ENCODE data around the gene RBM8A.

The RBM8A gene

DNA sequence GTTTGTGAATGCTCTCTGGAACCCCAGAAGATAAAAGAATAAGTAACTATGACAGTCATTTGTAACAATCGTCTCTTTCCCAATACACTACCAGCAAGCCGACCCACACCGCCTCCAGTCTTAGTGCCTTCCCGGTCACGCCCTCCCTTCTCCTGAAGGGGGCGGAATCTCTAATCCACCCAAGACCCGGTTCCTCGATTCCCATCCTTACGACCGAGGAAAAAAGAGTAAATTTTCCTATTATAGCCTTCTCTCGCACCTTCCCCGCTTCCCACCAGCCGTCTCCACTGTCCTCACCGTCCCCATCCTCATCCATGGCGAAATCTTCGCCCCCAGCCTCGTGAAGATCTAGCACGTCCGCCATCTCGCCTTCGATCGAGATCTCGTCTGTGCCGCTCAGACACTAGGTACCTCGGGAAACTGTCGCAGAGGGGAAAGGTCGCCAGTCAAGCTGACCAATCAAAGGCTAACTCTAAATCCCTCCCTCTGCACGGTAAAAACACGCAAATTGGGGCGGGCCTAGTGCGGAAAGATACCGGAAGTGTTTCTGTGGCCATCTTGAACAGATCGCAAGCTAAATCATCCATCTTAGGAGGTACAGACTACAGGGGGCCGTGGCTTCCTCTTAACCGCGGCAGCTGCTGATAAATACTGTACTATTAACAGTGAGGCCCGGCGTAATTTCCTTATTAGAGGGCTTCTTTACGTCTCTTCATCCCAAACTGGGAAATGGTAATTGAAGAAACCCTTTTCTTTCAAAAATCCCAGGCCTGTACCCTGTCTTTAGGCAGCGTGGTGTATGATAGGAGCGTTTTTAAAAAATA lies at the start of gene RBM8A:
TSS of gene RBM8A (minus strand) at position 422 of the 824 bp plus-strand sequence. CDS start at position 364, 58 bp downstream.
- Histone ChIP-seq H3K9ac (ENCODE audit: low read length) (peak within 1 kb of the TSS; percentile 91), H3K4me1 (ENCODE audit: control insufficient read depth, insufficient read depth, low read length) (0 out of 2 replicates have a peak, but pooled peaks cover 5% of the 10 kb centered on the region)

DNA sequence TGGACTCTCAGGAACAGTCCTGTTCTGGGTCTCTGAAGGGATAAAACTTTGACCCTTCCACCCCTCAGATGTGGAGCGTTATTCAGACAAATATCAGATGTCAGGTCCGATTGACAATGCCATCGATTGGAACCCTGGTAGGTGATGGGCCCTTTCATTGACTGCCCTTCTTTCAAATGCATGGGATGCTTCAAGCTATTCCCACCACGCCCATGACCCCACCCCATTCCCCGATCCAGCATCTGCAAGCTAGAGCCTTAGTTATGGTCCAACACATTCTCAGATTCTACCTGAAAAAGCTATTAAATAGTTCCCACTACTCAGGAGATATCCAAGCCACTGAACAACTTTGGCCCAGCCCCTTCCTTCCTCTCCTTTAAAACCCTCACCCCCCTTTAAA lies 49.7 kb upstream of the RBM8A start:
- no peaks in the 10 kb centered on the region for H3K27me3 ChIP-seq (ENCODE audit: control insufficient read depth, insufficient read depth, low read length)
- H3K27ac ChIP-seq (ENCODE audit: low read depth, low read length) = no peak overlapping the region
- H3K9ac ChIP-seq (ENCODE audit: low read length) = no peak overlapping the region
- H3K36me3 ChIP-seq (ENCODE audit: control insufficient read depth, insufficient read depth, low read length) = no peaks in the 10 kb centered on the region
- 0 out of 2 replicates have a peak overlapping the region, but pooled peaks have one; percentile 2 for H3K4me3 ChIP-seq (ENCODE audit: low read depth, low read length)
- no peaks in the 10 kb centered on the region for H3K9me3 ChIP-seq (ENCODE audit: control insufficient read depth, insufficient read depth, low read depth, low read length)
- H3K4me1 ChIP-seq (ENCODE audit: control insufficient read depth, insufficient read depth, low read length) = peaks cover 39% of the 10 kb centered on the region

More for the DNA sequence above, at the start of gene RBM8A:
- Histone ChIP-seq H3K4me3 (ENCODE audit: low read depth, low read length) (peak within 1 kb of the TSS; percentile 89), H3K27ac (ENCODE audit: low read depth, low read length) (peak within 1 kb of the TSS; percentile 96), H3K9me3 (ENCODE audit: control insufficient read depth, insufficient read depth, low read depth, low read length) (no peaks in the 10 kb centered on the region), H3K27me3 (ENCODE audit: control insufficient read depth, insufficient read depth, low read length) (no peaks in the 10 kb centered on the region), H3K36me3 (ENCODE audit: control insufficient read depth, insufficient read depth, low read length) (peaks cover 31% of the 10 kb centered on the region)

DNA sequence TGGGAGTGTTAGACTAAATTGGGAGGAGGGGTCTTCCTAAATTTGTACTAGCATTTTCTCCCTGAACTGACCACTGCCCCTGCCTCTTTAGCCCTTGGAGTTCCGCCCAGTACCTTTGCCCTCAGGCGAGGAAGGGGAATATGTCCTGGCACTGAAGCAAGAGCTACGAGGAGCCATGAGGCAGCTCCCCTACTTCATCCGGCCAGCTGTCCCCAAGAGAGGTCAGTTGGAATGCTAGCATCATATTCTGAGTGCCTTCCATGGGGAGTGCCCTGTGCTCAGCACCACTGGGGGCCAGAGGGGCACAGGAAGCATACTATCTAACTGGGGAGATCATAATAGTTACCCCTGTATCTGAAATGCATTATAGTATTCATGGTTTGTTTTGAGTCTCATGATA lies 47.9 kb upstream of the RBM8A start:
- no peaks in the 10 kb centered on the region for H3K9me3 ChIP-seq (ENCODE audit: control insufficient read depth, insufficient read depth, low read depth, low read length)
- H3K36me3 ChIP-seq (ENCODE audit: control insufficient read depth, insufficient read depth, low read length) = no peaks in the 10 kb centered on the region
- peaks cover 31% of the 10 kb centered on the region for H3K4me1 ChIP-seq (ENCODE audit: control insufficient read depth, insufficient read depth, low read length)
- H3K4me3 ChIP-seq (ENCODE audit: low read depth, low read length) = no peak overlapping the region
- no peak overlapping the region for H3K9ac ChIP-seq (ENCODE audit: low read length)
- no peaks in the 10 kb centered on the region for H3K27me3 ChIP-seq (ENCODE audit: control insufficient read depth, insufficient read depth, low read length)
- no peak overlapping the region for H3K27ac ChIP-seq (ENCODE audit: low read depth, low read length)

DNA sequence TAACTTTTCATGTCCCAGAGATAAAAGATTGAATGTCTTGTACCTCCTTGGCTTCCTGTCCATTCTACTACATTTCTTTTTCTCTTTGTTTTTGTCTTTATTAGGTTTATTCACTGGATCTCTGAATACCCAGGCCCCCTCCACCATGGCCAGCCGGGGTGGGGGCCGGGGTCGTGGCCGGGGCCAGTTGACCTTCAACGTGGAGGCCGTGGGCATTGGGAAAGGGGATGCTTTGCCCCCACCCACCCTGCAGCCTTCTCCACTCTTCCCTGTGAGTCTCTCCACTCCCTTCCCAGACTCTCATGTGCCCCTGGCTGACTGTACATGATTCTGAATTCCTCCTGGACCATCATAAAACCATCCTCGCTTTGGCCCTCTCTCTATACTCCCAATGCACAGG lies 47.4 kb upstream of the RBM8A start:
- H3K27me3 ChIP-seq (ENCODE audit: control insufficient read depth, insufficient read depth, low read length) = no peaks in the 10 kb centered on the region
- H3K4me1 ChIP-seq (ENCODE audit: control insufficient read depth, insufficient read depth, low read length) = peaks cover 26% of the 10 kb centered on the region
- H3K27ac ChIP-seq (ENCODE audit: low read depth, low read length) = no peak overlapping the region
- no peak overlapping the region for H3K4me3 ChIP-seq (ENCODE audit: low read depth, low read length)
- no peaks in the 10 kb centered on the region for H3K36me3 ChIP-seq (ENCODE audit: control insufficient read depth, insufficient read depth, low read length)
- no peaks in the 10 kb centered on the region for H3K9me3 ChIP-seq (ENCODE audit: control insufficient read depth, insufficient read depth, low read depth, low read length)
- no peak overlapping the region for H3K9ac ChIP-seq (ENCODE audit: low read length)

DNA sequence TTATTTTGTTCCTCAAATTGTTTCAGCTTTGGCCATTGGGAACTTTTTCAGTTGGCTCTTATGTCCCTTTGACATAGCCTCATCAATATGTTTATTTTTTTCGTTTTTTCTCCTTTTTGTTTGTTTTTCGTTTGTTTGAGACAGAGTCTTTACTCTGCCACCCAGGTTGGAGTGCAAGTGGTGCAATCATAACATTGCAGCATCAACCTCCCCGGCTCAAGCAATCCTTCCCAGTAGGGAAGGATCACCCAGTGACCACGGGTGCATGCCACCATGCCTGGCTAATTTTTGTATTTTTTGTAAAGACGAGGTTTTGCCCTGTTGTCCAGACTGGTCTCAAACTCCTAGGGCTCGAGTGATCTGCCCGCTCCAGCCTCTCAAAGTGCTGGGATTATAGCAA lies 45.3 kb upstream of the RBM8A start:
- Histone ChIP-seq H3K9me3 (ENCODE audit: control insufficient read depth, insufficient read depth, low read depth, low read length) (no peaks in the 10 kb centered on the region), H3K4me3 (ENCODE audit: low read depth, low read length) (no peak overlapping the region), H3K27me3 (ENCODE audit: control insufficient read depth, insufficient read depth, low read length) (no peaks in the 10 kb centered on the region), H3K9ac (ENCODE audit: low read length) (no peak overlapping the region), H3K4me1 (ENCODE audit: control insufficient read depth, insufficient read depth, low read length) (peaks cover 7% of the 10 kb centered on the region), H3K36me3 (ENCODE audit: control insufficient read depth, insufficient read depth, low read length) (no peaks in the 10 kb centered on the region), H3K27ac (ENCODE audit: low read depth, low read length) (no peak overlapping the region)

DNA sequence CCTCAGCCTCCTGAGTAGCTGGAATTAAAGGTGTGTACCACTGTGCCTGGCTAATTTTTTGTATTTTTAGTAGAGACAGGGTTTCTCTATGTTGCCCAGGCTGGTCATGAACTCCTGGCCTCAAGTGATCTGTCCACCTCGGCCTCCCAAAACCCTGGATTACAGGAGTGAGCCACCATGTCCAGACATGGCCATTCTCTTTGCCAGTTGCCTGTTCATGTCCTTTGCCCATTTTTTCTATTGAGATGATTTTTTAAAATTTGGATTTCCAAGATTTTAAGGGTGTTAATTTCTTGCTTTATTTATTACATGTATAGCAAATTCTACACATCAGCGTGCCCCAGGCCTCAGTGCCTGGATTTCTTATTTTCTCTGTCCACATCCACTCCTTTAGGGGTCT lies 40.0 kb upstream of the RBM8A start:
- H3K27ac ChIP-seq (ENCODE audit: low read depth, low read length) = no peak overlapping the region
- peaks cover 18% of the 10 kb centered on the region for H3K27me3 ChIP-seq (ENCODE audit: control insufficient read depth, insufficient read depth, low read length)
- H3K36me3 ChIP-seq (ENCODE audit: control insufficient read depth, insufficient read depth, low read length) = no peaks in the 10 kb centered on the region
- 0 out of 2 replicates have a peak, but pooled peaks cover 2% of the 10 kb centered on the region for H3K9me3 ChIP-seq (ENCODE audit: control insufficient read depth, insufficient read depth, low read depth, low read length)
- H3K4me1 ChIP-seq (ENCODE audit: control insufficient read depth, insufficient read depth, low read length) = peaks cover 15% of the 10 kb centered on the region
- no peak overlapping the region for H3K9ac ChIP-seq (ENCODE audit: low read length)
- H3K4me3 ChIP-seq (ENCODE audit: low read depth, low read length) = no peak overlapping the region

DNA sequence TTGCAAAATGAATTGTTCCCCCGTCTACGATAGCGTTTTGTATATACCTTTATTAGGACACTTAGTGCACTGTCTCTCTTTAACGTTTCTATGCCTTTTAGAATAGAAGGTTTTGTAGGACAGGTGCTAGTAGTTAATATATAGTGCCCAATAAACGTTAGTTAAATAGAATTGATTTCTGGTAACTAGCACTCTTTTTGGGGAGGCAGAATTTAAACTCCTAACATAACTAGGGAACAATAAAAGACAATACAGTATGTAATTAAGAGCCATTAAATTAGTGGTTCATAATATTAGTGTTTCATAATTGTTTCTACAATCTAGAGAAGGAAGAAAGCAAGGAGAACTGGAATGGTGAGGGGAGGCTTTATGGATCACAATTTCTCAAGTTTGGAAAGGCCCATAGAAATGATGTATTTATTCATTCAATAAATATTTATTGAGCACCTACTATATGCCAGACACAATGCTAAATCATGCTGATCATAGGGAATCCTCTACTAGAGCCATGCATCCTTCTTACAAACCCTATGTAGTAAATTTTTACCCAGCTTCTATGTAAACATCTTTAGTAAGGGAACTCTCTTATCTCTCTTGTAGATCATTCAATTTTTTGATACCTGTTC lies 37.9 kb upstream of the RBM8A start:
- Histone ChIP-seq H3K4me3 (ENCODE audit: low read depth, low read length) (peak overlapping the region; percentile 61), H3K36me3 (ENCODE audit: control insufficient read depth, insufficient read depth, low read length) (no peaks in the 10 kb centered on the region), H3K9me3 (ENCODE audit: control insufficient read depth, insufficient read depth, low read depth, low read length) (0 out of 2 replicates have a peak, but pooled peaks cover 2% of the 10 kb centered on the region), H3K27me3 (ENCODE audit: control insufficient read depth, insufficient read depth, low read length) (peaks cover 37% of the 10 kb centered on the region), H3K27ac (ENCODE audit: low read depth, low read length) (no peak overlapping the region), H3K4me1 (ENCODE audit: control insufficient read depth, insufficient read depth, low read length) (peaks cover 20% of the 10 kb centered on the region), H3K9ac (ENCODE audit: low read length) (no peak overlapping the region)

DNA sequence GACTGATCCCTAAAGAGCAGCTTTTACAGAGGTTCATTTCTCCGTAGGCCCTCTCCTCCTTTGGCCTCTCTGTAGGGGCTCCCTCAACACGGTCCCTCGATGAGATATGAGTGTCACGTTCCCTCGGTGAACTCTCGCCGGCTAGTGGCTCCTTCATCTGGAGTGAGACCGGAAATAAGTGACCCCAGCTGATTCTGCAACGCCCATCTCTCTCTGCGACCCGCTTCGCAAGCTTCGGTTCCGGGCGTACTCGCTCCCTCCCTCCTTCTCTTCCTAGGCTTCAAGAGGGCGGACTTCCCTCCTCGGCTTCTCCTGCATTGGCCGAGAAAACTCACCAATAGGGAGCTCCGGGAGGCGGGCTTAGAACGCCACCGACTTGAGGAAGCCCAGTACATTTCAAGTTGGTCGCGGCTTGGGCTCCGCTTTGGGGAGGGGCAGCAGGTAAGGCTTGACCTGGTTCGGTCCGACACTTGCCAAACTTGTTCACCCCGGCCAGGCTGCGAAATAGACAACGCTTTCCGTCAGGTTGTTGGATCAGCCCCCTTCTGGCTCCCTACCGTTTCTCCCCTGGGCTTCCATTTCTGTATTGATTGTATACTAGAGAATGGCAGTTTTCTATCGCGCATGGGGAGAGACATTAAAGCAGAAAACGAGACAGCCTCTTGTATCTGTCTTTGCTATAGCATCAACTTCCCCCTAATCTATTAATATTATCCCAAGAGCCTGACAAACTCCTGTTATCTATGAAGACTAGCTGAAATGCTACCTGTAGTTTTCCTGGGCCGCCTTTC lies 37.2 kb upstream of the RBM8A start, which contains the start of the genes ANKRD34A and POLR3GL:
TSS of gene ANKRD34A (minus strand) at position 248 of the 791 bp plus-strand sequence. CDS start 2,816 bp downstream, outside the sequence.
TSS of gene POLR3GL (plus strand) at position 363 of the 791 bp plus-strand sequence. CDS start 10,176 bp downstream, outside the sequence.
- no peaks in the 10 kb centered on the region for H3K36me3 ChIP-seq (ENCODE audit: control insufficient read depth, insufficient read depth, low read length)
- peaks cover 44% of the 10 kb centered on the region for H3K27me3 ChIP-seq (ENCODE audit: control insufficient read depth, insufficient read depth, low read length)
- H3K9me3 ChIP-seq (ENCODE audit: control insufficient read depth, insufficient read depth, low read depth, low read length) = 0 out of 2 replicates have a peak, but pooled peaks cover 2% of the 10 kb centered on the region
- H3K9ac ChIP-seq (ENCODE audit: low read length) = peak within 1 kb of the TSS; percentile 14
- H3K27ac ChIP-seq (ENCODE audit: low read depth, low read length) = no peak within 1 kb of the TSS
- peaks cover 26% of the 10 kb centered on the region for H3K4me1 ChIP-seq (ENCODE audit: control insufficient read depth, insufficient read depth, low read length)
- H3K4me3 ChIP-seq (ENCODE audit: low read depth, low read length) = peak within 1 kb of the TSS; percentile 61

DNA sequence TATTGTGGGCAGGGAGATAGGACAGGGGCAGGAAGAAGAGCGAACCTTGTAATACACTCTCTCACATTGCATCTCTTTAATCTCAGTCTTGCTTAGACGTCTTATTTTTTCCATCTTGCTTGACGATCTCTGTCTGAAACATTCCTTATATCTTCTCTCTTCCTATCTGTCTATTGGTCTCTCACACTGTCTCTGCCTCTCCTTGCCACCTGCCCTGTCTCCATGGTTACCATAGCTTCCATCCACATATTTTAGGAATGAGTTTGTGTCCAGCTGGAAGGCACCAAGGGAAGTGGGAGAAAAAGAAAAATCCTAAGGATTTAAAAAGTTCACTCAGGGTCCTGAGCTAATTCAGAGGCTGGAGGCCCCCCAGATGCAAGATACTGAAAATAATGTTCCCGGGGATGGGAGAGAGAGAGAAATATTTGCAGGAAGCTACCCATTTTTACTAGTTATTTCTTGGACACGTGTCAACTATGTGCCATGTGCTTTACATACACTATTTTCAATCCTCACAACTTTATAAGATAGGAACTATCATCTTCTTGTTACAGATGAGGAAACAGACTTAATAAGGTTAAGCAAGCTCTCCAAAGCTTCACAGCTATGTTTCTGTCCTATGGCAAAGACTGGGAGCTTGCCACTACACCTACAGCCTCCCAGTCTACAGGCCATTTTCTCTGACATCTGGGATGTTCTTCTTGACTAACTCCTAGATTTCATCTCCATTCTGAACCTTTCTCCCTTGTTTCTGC lies 36.2 kb upstream of the RBM8A start:
- peaks cover 26% of the 10 kb centered on the region for H3K4me1 ChIP-seq (ENCODE audit: control insufficient read depth, insufficient read depth, low read length)
- H3K4me3 ChIP-seq (ENCODE audit: low read depth, low read length) = peak overlapping the region; percentile 83
- peaks cover 55% of the 10 kb centered on the region for H3K27me3 ChIP-seq (ENCODE audit: control insufficient read depth, insufficient read depth, low read length)
- no peak overlapping the region for H3K27ac ChIP-seq (ENCODE audit: low read depth, low read length)
- peak overlapping the region; percentile 14 for H3K9ac ChIP-seq (ENCODE audit: low read length)
- no peaks in the 10 kb centered on the region for H3K36me3 ChIP-seq (ENCODE audit: control insufficient read depth, insufficient read depth, low read length)
- H3K9me3 ChIP-seq (ENCODE audit: control insufficient read depth, insufficient read depth, low read depth, low read length) = 0 out of 2 replicates have a peak, but pooled peaks cover 2% of the 10 kb centered on the region
